ENCODE measurements around the gene ATP2A3.

DNA sequence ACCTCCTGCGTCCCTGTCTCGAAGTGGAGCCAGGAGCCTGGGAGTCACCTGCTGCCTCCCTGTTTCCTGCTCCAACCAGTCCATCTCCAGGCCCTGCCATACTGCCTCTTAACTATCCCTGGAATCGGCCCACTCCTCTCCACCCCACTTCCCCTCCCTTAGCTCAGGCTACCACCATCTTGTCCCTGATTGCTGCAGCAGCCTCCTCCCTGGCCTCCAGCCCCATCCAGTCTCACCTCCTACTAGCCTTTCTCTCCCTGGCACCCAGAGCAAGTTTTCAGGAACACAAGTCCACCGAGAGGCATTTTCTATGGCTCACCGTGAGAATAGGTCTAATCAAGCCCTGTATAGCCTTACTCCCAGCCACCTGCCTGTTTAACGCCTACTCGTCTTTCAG lies 70.5 kb downstream of the ATP2A3 start:
- TF ChIP-seq, protein P1, sequence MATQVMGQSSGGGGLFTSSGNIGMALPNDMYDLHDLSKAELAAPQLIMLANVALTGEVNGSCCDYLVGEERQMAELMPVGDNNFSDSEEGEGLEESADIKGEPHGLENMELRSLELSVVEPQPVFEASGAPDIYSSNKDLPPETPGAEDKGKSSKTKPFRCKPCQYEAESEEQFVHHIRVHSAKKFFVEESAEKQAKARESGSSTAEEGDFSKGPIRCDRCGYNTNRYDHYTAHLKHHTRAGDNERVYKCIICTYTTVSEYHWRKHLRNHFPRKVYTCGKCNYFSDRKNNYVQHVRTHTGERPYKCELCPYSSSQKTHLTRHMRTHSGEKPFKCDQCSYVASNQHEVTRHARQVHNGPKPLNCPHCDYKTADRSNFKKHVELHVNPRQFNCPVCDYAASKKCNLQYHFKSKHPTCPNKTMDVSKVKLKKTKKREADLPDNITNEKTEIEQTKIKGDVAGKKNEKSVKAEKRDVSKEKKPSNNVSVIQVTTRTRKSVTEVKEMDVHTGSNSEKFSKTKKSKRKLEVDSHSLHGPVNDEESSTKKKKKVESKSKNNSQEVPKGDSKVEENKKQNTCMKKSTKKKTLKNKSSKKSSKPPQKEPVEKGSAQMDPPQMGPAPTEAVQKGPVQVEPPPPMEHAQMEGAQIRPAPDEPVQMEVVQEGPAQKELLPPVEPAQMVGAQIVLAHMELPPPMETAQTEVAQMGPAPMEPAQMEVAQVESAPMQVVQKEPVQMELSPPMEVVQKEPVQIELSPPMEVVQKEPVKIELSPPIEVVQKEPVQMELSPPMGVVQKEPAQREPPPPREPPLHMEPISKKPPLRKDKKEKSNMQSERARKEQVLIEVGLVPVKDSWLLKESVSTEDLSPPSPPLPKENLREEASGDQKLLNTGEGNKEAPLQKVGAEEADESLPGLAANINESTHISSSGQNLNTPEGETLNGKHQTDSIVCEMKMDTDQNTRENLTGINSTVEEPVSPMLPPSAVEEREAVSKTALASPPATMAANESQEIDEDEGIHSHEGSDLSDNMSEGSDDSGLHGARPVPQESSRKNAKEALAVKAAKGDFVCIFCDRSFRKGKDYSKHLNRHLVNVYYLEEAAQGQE (IDR thresholded peaks at IDR 0.05; ENCODE audit: insufficient read depth in 1 of 2, low read depth in 2 of 2, low read length in 2 of 2): no peak
- no peak for TF ChIP-seq TAF1 (IDR thresholded peaks at IDR 0.05; ENCODE audit: borderline replicate concordance, insufficient read depth, low read length)
- TF ChIP-seq POLR2AphosphoS5 (IDR thresholded peaks at IDR 0.05; ENCODE audit: low read depth, low read length): no peak
- no peak for TF ChIP-seq SIN3A (IDR thresholded peaks at IDR 0.05; ENCODE audit: borderline replicate concordance, insufficient read depth, low read length)
- no peak for TF ChIP-seq FOXP2 (optimal IDR thresholded peaks at IDR 0.05; ENCODE audit: borderline replicate concordance, extremely low read depth, extremely low read length, insufficient read depth)

Measured in PFSK-1 (cell line).